K562 (cell line): Measurements from ENCODE around the gene RAB13.
A peak's percentile ranks its signal among the peaks of the same experiment; 100 is the strongest.

Experiments
- ATF2 ChIP-seq: sonication (generic); formaldehyde crosslinking; IDR thresholded peaks from 2 replicates; pipeline ENCODE4 v1.8.1; 2022; ENCODE audit warnings: missing genetic modification reagents
- CHD2 ChIP-seq: IDR thresholded peaks from 2 replicates; pipeline ENCODE4 v1.6.1; 2011; ENCODE audit warnings: low read depth, low read length
- CSDE1 ChIP-seq, 2 experiments: fragments of 450-650 bp; IDR thresholded peaks; 2 replicates each; pipeline ENCODE4 v1.6.1; 2016; ENCODE audit warnings: mild to moderate bottlenecking in 1 of 2
- CTCF ChIP-seq, 3 experiments: IDR thresholded peaks in 2 of 3; conservative IDR thresholded peaks in 1 of 3; 2 replicates each; pipeline ENCODE4 v1.5.1; 2011 to 2012; ENCODE audit warnings: low read length in 3 of 3, mild to moderate bottlenecking in 3 of 3, control low read depth in 2 of 3, improper control_type of control experiment in 1 of 3, inconsistent platforms in 1 of 3, low read depth in 1 of 3, mixed read lengths in 1 of 3, moderate library complexity in 1 of 3; ENCODE audit not compliant: insufficient read depth in 2 of 3
- HIVEP1 ChIP-seq: fragments of 250-450 bp; sonication (Bioruptor Pico); IDR thresholded peaks from 2 replicates; pipeline ENCODE4 v1.4.0; 2020; ENCODE audit warnings: mild to moderate bottlenecking
- NFXL1 ChIP-seq: fragments of 450-650 bp; formaldehyde crosslinking; IDR thresholded peaks from 2 replicates; pipeline ENCODE4 v1.4.0; 2021; ENCODE audit warnings: mild to moderate bottlenecking
- REST ChIP-seq, 2 experiments: fragments of 450-650 bp; formaldehyde crosslinking in 1 of 2; IDR thresholded peaks; 2 replicates each; pipeline versions ENCODE4 v1.4.0 to v1.6.1; 2014 to 2020; ENCODE audit warnings: mild to moderate bottlenecking in 2 of 2, borderline replicate concordance in 1 of 2, low read depth in 1 of 2
- SETDB1 ChIP-seq: IDR thresholded peaks from one replicate; pipeline ENCODE4 v1.6.1; 2012; ENCODE audit warnings: low read length, control low read depth, inconsistent platforms
- SMARCC2 ChIP-seq: fragments of 450-650 bp; IDR thresholded peaks from 2 replicates; pipeline ENCODE4 v1.6.1; 2017; ENCODE audit warnings: antibody characterized with exemption, moderate library complexity, mild to moderate bottlenecking, low read depth
- TAF1 ChIP-seq: IDR thresholded peaks from 2 replicates; pipeline ENCODE4 v1.6.1; 2011; ENCODE audit warnings: mild to moderate bottlenecking, low read length, moderate library complexity; ENCODE audit not compliant: insufficient read depth, control insufficient read depth, severe bottlenecking; ENCODE audit errors: extremely low read depth
- TBP ChIP-seq: optimal IDR thresholded peaks from 2 replicates; pipeline ENCODE3; 2011; ENCODE audit warnings: low read depth, low read length, improper control_type of control experiment
- ZNF707 ChIP-seq: fragments of 250-450 bp; sonication (Bioruptor Pico); conservative IDR thresholded peaks from 2 replicates; pipeline ENCODE4 v1.8.0; 2022; ENCODE audit warnings: inconsistent platforms, mild to moderate bottlenecking, moderate library complexity

- TF ChIP-seq ATF2 (CRISPR knock-in tag) (no peak), TAF1 (peak; percentile 27), NFXL1 (CRISPR knock-in tag) (no peak), HIVEP1 (no peak), TBP (no peak), CTCF (IDR thresholded peaks at IDR 0.05 in 2 of 3, conservative IDR thresholded peaks at IDR 0.05 in 1 of 3; ENCODE audit: insufficient read depth in 2 of 3, low read depth in 1 of 3, low read length in 3 of 3) (no peak), SMARCC2 (no peak), REST (IDR thresholded peaks at IDR 0.05; ENCODE audit: borderline replicate concordance) (no peak), REST (CRISPR knock-in tag; IDR thresholded peaks at IDR 0.05; ENCODE audit: low read depth) (peak; percentile 38; the same call in 1 of the 2 replicates), ZNF707 (no peak), SETDB1 (no peak), CHD2 (no peak), CSDE1 (IDR thresholded peaks at IDR 0.05) (no peak)
Observed at GRCh38 chr1:153945795-153946621, 40.1 kb downstream of the RAB13 start.
